Neural cell (in vitro differentiated cells): Measurements from ENCODE around the gene BTRC. TPM values are rescaled to one million over a fixed set of nuclear protein-coding genes. Genes with fewer than 3 reads are reported as not detected.

ENCODE experiments used
- polyA plus RNA-seq: library from polyadenylated mRNA; depleted of rRNA; stranded (reverse); fragments of >200 nt; gene quantifications from 2 replicates; pipeline ENCODE4 v1.2.3, GENCODE V29; 2014
- small RNA-seq, 3 experiments: library from RNA; depleted of rRNA; stranded (forward); fragments of <200 nt; gene quantifications; one replicate each; pipeline ENCODE3, GENCODE V24; 2012

BTRC gene
- polyA plus RNA-seq, 1 donor from 2014 or later: 32.6 TPM

Small RNAs within 50 kb of the gene (small RNA-seq; reads per million reads assigned to genes)
- gene MIR3158-1: 4.7 to 18.5 (median 14.3) reads per million in 3 experiments
- 0.10 to 0.82 (median 0.20) reads per million in 3 experiments for gene RNU2-43P
- 18.9 to 115 (median 20.2) reads per million in 3 experiments for gene RNU2-59P

Other genes starting within 250 kb of the BTRC start
- gene TLX1, start 222.9 kb upstream of the BTRC start, polyA plus RNA-seq: not detected in 2 replicates
- gene LBX1, start 124.7 kb upstream of the BTRC start, polyA plus RNA-seq: 0.08 TPM in 1 of 2 replicates, not detected in the other
- gene POLL, start 234.1 kb downstream of the BTRC start, polyA plus RNA-seq: 23.0 and 30.8 TPM in 2 replicates
- gene DPCD, start 234.2 kb downstream of the BTRC start, polyA plus RNA-seq: 173 and 234 TPM in 2 replicates